Measurements from ENCODE around the gene DCAKD. TPM values are rescaled to one million over a fixed set of nuclear protein-coding genes. Genes with fewer than 3 reads are reported as not detected.

The DCAKD gene
- polyA plus RNA-seq, 3 donors from 2014 or later, result 8.3 to 22.9 (median 9.3) TPM

GRCh38 chr17:45016237-45016636 lies 35.2 kb downstream of the DCAKD start:
- no peaks in the 10 kb centered on the region for H3K36me3 Mint-ChIP-seq
- DNase-seq, result no peak
- no peaks in the 10 kb centered on the region for H3K9me3 Mint-ChIP-seq
- H3K4me3 Mint-ChIP-seq, result peak overlapping the region in 1 of 5 donors; percentile 25
- peaks cover 17 to 19% of the 10 kb centered on the region in 2 donors for H3K4me1 Mint-ChIP-seq
- peaks cover 11 to 19% (median 16%) of the 10 kb centered on the region in 3 donors for H3K27me3 Mint-ChIP-seq (ENCODE audit: low read depth in 3 of 3)
- H3K27ac Mint-ChIP-seq, result no peak overlapping the region

DNA sequence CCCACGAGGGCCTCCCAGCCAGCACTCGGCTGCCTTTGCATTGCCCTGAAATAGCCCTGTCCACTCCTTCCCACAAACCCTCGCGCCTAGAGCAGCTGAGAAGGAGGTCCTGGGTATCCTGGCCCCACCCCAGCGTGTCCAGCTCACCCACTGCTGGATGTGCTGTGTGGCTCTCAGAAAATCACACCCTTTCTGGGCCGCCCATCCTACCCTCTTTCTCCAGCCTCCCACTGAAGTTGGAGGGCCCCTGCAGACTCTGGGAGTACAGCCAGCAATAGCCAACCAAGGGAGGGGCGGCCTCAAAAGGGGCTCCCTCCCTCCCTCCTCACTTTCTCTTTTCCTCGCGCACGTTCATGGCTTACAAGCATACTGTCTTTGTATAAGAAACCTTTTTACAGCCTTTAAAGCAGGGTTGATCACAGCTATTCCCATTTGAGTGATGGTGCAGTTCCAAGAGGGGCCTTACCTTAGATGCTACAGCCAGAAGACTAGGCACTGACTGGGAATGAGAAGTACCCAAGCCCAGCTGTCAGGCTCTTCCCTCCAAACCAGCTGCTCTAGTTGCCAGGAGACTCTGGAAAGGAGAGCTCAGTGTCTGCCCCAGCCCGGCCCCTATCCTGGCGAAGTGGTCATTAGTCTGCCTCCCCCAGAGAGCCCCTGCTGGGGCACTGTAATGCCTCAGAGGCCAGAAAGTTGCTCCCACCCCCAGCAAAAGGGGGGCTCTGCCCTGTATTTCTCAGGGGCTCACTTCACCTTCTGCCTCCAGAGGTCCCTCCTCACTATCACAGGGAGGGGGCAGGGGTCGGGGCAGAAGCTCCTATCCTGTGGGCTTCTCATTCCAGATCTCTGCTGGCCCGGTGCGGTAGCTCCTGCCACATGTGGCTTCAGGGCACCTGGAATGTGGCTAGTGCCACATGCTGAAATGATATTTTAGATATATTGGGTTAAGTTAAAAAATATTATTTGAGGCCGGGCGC lies 38.1 kb downstream of the DCAKD start:
- no peaks in the 10 kb centered on the region for H3K9me3 Mint-ChIP-seq
- H3K4me1 Mint-ChIP-seq, result no peaks in the 10 kb centered on the region
- H3K27me3 Mint-ChIP-seq (ENCODE audit: low read depth in 3 of 3), result peaks cover 2 to 7% (median 5%) of the 10 kb centered on the region in 3 donors
- no peak overlapping the region for H3K4me3 Mint-ChIP-seq
- DNase-seq, result no peak
- no peaks in the 10 kb centered on the region for H3K36me3 Mint-ChIP-seq
- H3K27ac Mint-ChIP-seq, result no peak overlapping the region

- Mint-ChIP-seq H3K4me1 (no peaks in the 10 kb centered on the region), H3K9me3 (no peaks in the 10 kb centered on the region), H3K4me3 (no peak overlapping the region), H3K27me3 (ENCODE audit: low read depth in 3 of 3) (peaks cover 2 to 8% (median 4%) of the 10 kb centered on the region in 3 donors), H3K27ac (no peak overlapping the region), H3K36me3 (no peaks in the 10 kb centered on the region)
- no peak for DNase-seq
Measured at GRCh38 chr17:45011767-45012166, 39.7 kb downstream of the DCAKD start.

GRCh38 chr17:45009676-45010467 lies 41.6 kb downstream of the DCAKD start:
- H3K4me1 Mint-ChIP-seq, result no peaks in the 10 kb centered on the region
- H3K36me3 Mint-ChIP-seq, result no peaks in the 10 kb centered on the region
- H3K27me3 Mint-ChIP-seq (ENCODE audit: low read depth in 3 of 3), result peaks cover 0 to 11% (median 0%) of the 10 kb centered on the region in 3 donors
- DNase-seq, result no peak
- no peak overlapping the region for H3K4me3 Mint-ChIP-seq
- no peak overlapping the region for H3K27ac Mint-ChIP-seq
- no peaks in the 10 kb centered on the region for H3K9me3 Mint-ChIP-seq

DNA sequence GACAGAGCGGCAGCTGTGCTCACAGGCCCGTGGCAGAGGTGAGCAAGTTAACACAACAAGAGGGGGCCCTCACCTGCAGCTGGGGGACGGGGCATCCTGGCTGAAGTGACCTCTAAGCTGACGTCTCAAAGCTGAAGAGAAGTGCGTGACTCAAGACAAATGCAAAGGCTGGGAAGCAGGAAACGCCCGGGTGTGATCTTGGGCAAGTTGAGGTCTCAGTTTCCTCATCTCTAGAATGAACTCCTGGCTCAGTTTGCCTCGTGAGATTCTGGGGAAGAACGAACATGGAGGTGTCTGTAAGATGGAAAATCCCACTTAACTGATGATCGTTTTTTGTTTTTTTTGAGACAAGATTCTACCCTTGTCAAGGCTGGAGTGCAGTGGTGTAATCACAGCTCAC lies 43.2 kb downstream of the DCAKD start:
- no peak overlapping the region for H3K4me3 Mint-ChIP-seq
- H3K4me1 Mint-ChIP-seq, result no peaks in the 10 kb centered on the region
- H3K36me3 Mint-ChIP-seq, result no peaks in the 10 kb centered on the region
- peaks cover 0 to 11% (median under 1%) of the 10 kb centered on the region in 3 donors for H3K27me3 Mint-ChIP-seq (ENCODE audit: low read depth in 3 of 3)
- DNase-seq, result no peak
- H3K9me3 Mint-ChIP-seq, result no peaks in the 10 kb centered on the region
- H3K27ac Mint-ChIP-seq, result no peak overlapping the region

DNA sequence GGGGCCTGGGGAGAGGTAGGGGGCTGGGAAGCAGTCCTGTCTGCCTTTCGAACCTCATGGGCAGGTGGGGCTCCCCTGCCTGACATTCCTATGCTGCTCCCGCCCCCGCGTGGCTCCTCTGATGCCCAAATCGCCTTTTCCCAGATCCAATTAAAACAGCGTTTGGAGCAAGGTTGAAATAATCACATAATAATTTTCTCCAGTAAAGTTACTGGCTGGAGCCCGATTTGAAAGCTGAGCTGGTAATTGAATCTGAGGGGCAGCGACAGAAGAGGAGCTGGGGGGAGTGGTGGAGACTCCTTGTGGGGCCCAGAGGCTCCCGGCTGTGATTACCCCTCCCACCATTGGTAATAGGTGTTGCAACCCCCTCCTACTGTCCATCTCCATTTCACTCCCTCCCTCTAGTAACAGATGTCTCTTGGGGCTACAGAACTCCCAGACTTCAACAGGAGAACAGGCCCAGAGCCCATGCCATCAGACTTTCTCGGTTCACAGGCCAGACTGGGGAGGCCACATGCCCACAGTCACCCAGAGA lies 44.4 kb downstream of the DCAKD start:
- Mint-ChIP-seq H3K4me3 (no peak overlapping the region), H3K4me1 (no peaks in the 10 kb centered on the region), H3K27ac (no peak overlapping the region), H3K36me3 (no peaks in the 10 kb centered on the region), H3K9me3 (no peaks in the 10 kb centered on the region), H3K27me3 (ENCODE audit: low read depth in 3 of 3) (peaks cover 0 to 11% (median 2%) of the 10 kb centered on the region in 3 donors)
- DNase-seq, result no peak

- no peak overlapping the region for H3K27ac Mint-ChIP-seq
- no peaks in the 10 kb centered on the region for H3K36me3 Mint-ChIP-seq
- DNase-seq, result no peak
- H3K4me3 Mint-ChIP-seq, result no peak overlapping the region
- H3K9me3 Mint-ChIP-seq, result no peaks in the 10 kb centered on the region
- H3K4me1 Mint-ChIP-seq, result no peaks in the 10 kb centered on the region
- peaks cover 2 to 11% (median 3%) of the 10 kb centered on the region in 3 donors for H3K27me3 Mint-ChIP-seq (ENCODE audit: low read depth in 3 of 3)
Measured at GRCh38 chr17:45005700-45006099, 45.7 kb downstream of the DCAKD start.

DNA sequence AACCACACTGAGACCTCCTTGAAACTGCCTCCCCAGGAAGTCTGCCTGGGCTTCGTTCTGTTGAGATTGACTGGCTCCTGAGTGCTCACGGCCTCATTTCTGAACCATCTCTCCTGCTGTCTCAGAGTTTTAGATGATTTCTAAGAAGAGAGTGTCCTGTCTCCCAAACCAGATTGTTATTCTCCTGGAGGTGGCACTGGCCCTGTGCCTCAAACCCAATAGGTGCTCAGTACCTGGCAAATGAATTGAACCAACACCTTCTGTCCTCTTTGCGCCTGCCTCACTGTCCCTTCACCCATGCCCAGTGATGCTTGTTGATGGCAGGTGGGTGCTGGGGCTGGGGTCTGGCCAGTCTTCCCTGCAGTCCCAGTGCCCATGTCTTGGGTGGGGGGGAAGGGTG lies 47.0 kb downstream of the DCAKD start:
- H3K27ac Mint-ChIP-seq, result no peak overlapping the region
- peaks cover 2 to 11% (median 3%) of the 10 kb centered on the region in 3 donors for H3K27me3 Mint-ChIP-seq (ENCODE audit: low read depth in 3 of 3)
- H3K4me3 Mint-ChIP-seq, result no peak overlapping the region
- peaks cover 0 to 5% (median 0%) of the 10 kb centered on the region in 6 donors for H3K9me3 Mint-ChIP-seq
- H3K4me1 Mint-ChIP-seq, result no peaks in the 10 kb centered on the region
- H3K36me3 Mint-ChIP-seq, result no peaks in the 10 kb centered on the region
- DNase-seq, result no peak

- no peak for DNase-seq
- Mint-ChIP-seq H3K9me3 (peaks cover 0 to 9% (median 0%) of the 10 kb centered on the region in 6 donors), H3K27ac (no peak overlapping the region), H3K4me3 (no peak overlapping the region), H3K27me3 (ENCODE audit: low read depth in 3 of 3) (peaks cover 2 to 12% (median 3%) of the 10 kb centered on the region in 3 donors), H3K4me1 (no peaks in the 10 kb centered on the region), H3K36me3 (no peaks in the 10 kb centered on the region)
Measured at GRCh38 chr17:45003877-45004276, 47.6 kb downstream of the DCAKD start.

DNA sequence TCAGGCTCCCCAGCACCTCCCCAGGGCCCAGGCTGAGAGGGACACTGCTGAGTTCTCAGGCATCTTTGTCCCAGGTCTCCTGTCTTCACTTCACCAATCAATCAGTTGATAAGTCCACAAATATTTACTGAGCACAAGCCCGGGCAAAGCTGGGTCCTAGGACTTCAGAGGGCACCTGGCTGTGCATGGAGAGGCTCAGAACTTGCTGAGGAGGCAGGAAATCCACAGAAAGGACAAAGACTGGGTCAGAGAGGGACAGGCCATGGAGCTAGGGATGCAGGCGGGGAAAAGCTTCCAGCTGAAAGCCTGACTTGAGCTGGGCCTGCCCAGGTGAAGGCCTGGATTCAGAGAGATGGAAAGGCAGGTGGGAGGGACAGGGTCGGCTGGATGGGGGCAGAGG lies 50.1 kb downstream of the DCAKD start:
- DNase-seq, result no peak
- Mint-ChIP-seq H3K4me3 (no peak overlapping the region), H3K36me3 (no peaks in the 10 kb centered on the region), H3K27me3 (ENCODE audit: low read depth in 3 of 3) (peaks cover 4 to 15% (median 4%) of the 10 kb centered on the region in 3 donors), H3K27ac (no peak overlapping the region), H3K9me3 (peaks cover 0 to 9% (median under 1%) of the 10 kb centered on the region in 6 donors), H3K4me1 (no peaks in the 10 kb centered on the region)

DNA sequence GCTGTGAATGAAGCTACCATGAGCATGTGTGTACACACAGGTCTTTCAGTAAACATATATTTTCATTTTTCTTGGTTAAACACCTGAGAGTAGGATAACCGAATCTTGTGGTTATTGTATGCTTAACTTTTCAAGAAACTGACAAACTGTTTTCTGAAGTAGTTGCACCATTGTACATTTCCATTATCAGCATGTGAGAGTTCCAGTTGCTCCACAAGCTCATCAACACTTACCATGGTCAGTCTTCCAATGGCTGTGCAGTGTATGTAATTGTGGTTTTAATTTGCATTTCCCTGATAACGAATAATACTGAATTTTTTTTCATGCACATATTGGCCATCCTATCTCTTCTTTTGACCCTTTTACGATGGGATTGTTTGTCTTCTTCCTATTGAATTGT lies 52.0 kb downstream of the DCAKD start:
- peaks cover 4 to 8% (median 5%) of the 10 kb centered on the region in 3 donors for H3K27me3 Mint-ChIP-seq (ENCODE audit: low read depth in 3 of 3)
- no peak overlapping the region for H3K27ac Mint-ChIP-seq
- no peak overlapping the region for H3K4me3 Mint-ChIP-seq
- DNase-seq, result no peak
- H3K4me1 Mint-ChIP-seq, result no peaks in the 10 kb centered on the region
- H3K36me3 Mint-ChIP-seq, result no peaks in the 10 kb centered on the region
- H3K9me3 Mint-ChIP-seq, result peaks cover 0 to 9% (median under 1%) of the 10 kb centered on the region in 6 donors

GRCh38 chr17:44998646-44999045 lies 52.8 kb downstream of the DCAKD start:
- Mint-ChIP-seq H3K4me3 (no peak overlapping the region), H3K9me3 (peaks cover 0 to 9% (median under 1%) of the 10 kb centered on the region in 6 donors), H3K27me3 (ENCODE audit: low read depth in 3 of 3) (peaks cover 4 to 9% (median 8%) of the 10 kb centered on the region in 3 donors), H3K27ac (no peak overlapping the region), H3K4me1 (no peaks in the 10 kb centered on the region), H3K36me3 (no peaks in the 10 kb centered on the region)
- DNase-seq, result no peak

DNA sequence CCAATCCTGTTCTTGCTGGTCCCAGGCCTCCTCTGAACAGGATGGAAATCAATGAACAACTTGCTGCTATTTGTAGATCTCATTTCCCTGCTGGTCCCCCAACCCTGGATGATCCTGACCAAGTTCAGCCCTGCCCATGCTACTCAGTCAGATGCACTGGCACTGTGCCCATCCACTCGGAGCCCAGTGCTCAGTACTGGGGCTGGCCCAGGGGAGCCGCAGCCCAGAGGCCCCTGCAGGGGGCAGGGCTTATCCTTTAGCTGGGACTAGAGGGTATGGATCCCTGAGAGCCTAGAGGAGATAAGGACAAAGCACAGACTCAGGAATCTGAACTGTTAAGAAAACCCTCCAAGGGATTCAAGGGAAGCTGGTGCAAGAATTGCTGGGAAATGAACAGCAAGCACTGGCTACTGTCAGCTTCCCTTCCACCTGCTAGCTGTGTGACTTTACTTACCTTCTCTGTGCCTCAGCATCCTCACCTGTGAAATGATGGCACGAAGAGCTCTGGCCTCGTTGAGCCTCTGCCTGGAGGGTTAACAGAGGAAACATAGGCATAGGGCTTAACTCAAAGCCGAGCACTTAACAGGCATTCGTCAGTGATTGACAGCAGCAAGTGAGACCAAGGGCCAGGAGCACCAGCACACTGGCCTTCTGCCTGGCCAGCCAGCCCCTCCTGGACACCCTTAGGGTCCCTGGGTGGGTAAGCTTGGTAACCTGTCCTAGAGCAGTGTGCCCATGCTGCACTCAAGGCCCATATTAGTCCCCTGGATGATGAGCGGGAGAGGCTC lies 53.5 kb downstream of the DCAKD start:
- H3K4me3 Mint-ChIP-seq, result no peak overlapping the region
- peaks cover 2 to 9% (median 7%) of the 10 kb centered on the region in 3 donors for H3K27me3 Mint-ChIP-seq (ENCODE audit: low read depth in 3 of 3)
- no peak overlapping the region for H3K27ac Mint-ChIP-seq
- no peaks in the 10 kb centered on the region for H3K36me3 Mint-ChIP-seq
- no peak for DNase-seq
- no peaks in the 10 kb centered on the region for H3K4me1 Mint-ChIP-seq
- peaks cover 0 to 9% (median under 1%) of the 10 kb centered on the region in 6 donors for H3K9me3 Mint-ChIP-seq
